Endothelial cell of umbilical vein (primary cell): ENCODE measurements around the gene ADTRP.

Experiments
- EZH2 ChIP-seq: IDR thresholded peaks from 2 replicates; pipeline ENCODE4 v1.6.1; 2012; ENCODE audit warnings: borderline replicate concordance, low read depth, mild to moderate bottlenecking, moderate library complexity, low read length, inconsistent platforms; ENCODE audit not compliant: severe bottlenecking
- POLR2A ChIP-seq: IDR thresholded peaks from 2 replicates; pipeline ENCODE4 v1.6.1; 2012; ENCODE audit warnings: low read depth, mild to moderate bottlenecking, control low read depth, low read length
- TF ChIP-seq, protein P1 (sequence below), 2 donors: IDR thresholded peaks; 1 replicate in 1 of 2; 2 replicates in 1 of 2; pipeline ENCODE4 v1.5.1; 2011; ENCODE audit warnings: low read length in 2 of 2, mild to moderate bottlenecking in 2 of 2, moderate library complexity in 2 of 2, control low read depth in 1 of 2, inconsistent platforms in 1 of 2, low read depth in 1 of 2; ENCODE audit not compliant: insufficient read depth in 1 of 2; ENCODE audit errors: extremely low read depth in 1 of 2

DNA sequence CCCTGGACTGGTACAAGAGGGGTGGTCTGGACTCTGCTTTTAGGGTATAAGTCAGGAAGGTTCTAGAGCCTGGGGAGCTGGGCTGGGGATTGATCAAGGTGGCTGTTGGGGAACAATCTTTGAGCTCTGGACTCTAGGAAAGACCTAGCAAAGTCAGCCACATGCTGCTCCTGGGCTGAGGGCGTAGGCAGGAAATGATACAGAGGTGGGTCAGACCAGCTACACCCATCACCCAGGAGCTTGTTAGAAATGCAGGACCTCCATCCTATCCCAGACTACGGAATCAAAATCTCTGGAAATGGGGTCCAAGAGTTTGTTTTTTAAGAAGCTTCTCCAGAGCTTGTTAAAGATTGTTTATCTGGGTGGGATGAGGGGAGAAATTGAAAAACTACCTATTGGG is 9.4 kb downstream of the ADTRP start:
- TF ChIP-seq, protein P1, sequence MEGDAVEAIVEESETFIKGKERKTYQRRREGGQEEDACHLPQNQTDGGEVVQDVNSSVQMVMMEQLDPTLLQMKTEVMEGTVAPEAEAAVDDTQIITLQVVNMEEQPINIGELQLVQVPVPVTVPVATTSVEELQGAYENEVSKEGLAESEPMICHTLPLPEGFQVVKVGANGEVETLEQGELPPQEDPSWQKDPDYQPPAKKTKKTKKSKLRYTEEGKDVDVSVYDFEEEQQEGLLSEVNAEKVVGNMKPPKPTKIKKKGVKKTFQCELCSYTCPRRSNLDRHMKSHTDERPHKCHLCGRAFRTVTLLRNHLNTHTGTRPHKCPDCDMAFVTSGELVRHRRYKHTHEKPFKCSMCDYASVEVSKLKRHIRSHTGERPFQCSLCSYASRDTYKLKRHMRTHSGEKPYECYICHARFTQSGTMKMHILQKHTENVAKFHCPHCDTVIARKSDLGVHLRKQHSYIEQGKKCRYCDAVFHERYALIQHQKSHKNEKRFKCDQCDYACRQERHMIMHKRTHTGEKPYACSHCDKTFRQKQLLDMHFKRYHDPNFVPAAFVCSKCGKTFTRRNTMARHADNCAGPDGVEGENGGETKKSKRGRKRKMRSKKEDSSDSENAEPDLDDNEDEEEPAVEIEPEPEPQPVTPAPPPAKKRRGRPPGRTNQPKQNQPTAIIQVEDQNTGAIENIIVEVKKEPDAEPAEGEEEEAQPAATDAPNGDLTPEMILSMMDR (IDR thresholded peaks at IDR 0.05; ENCODE audit: extremely low read depth in 1 of 2, insufficient read depth in 1 of 2, low read depth in 1 of 2, low read length in 2 of 2): no peak
- TF ChIP-seq EZH2: no peak
- TF ChIP-seq POLR2A: no peak
